Measurements from ENCODE around the gene CNTNAP2.

The CNTNAP2 gene

DNA sequence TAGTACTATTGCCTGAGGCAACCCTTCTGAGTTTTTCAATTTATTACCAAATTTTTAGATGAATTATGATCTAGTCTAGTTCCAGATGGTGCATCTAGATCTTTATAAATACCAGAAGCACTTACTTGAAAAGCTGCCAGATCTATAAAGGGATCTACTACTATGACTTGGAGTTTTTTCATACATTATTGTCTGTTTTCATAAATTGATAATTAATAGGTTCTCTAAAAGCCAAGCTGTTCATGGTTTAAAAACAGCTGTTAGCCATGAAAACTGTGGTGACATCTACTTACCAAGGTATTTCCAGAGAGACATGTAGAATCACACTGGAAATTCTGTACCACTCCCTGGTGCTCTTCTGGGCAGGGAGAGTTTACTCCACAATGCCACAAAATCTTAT lies 1687.4 kb downstream of the CNTNAP2 start (continued):
- TF ChIP-seq, protein P1, sequence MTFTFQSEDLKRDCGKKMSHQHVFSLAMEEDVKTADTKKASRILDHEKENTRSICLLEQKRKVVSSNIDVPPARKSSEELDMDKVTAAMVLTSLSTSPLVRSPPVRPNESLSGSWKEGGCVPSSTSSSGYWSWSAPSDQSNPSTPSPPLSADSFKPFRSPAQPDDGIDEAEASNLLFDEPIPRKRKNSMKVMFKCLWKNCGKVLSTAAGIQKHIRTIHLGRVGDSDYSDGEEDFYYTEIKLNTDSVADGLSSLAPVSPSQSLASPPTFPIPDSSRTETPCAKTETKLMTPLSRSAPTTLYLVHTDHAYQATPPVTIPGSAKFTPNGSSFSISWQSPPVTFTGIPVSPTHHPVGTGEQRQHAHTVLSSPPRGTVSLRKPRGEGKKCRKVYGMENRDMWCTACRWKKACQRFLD (tag by site-specific recombination; IDR thresholded peaks at IDR 0.05), result no peak
- TF ChIP-seq ZNF202 (tag by site-specific recombination; IDR thresholded peaks at IDR 0.05; ENCODE audit: borderline replicate concordance), result no peak
- no peak for TF ChIP-seq RBAK (tag by site-specific recombination; IDR thresholded peaks at IDR 0.05)
- no peak for TF ChIP-seq ZNF10 (tag by site-specific recombination; IDR thresholded peaks at IDR 0.05)
- no peak for TF ChIP-seq KLF10 (tag by site-specific recombination; IDR thresholded peaks at IDR 0.05)
- TF ChIP-seq KLF1 (tag by site-specific recombination; IDR thresholded peaks at IDR 0.05), result no peak
- TF ChIP-seq ZBTB8A (tag by site-specific recombination; IDR thresholded peaks at IDR 0.05), result no peak
- TF ChIP-seq PRDM1 (tag by site-specific recombination; IDR thresholded peaks at IDR 0.05), result no peak

DNA sequence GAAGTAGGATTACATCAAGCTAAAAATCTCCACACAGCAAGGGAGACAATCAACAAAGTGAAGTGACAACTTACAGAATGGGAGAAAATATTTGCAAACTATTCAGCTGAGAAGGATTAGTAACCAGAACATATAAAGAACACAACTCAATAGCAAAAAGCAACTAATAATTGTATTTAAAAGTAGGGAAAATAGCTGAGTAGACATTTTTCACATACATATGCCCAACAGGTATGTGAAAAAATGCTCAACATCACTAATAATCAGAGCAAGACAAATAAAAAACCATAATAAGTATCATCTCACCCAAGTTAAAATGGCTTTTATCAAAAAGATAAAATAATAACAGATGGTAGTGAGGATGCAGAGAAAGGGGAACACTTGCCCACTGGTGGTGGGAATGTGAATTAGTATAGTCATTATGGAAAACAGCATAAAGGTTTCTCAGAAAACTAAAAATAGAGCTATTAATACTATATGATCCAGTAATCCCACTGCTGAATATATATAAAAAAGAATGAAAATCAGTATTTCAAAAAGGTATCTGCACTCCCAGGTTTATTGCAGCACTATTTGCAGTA lies 1689.5 kb downstream of the CNTNAP2 start:
- TF ChIP-seq, protein P2, sequence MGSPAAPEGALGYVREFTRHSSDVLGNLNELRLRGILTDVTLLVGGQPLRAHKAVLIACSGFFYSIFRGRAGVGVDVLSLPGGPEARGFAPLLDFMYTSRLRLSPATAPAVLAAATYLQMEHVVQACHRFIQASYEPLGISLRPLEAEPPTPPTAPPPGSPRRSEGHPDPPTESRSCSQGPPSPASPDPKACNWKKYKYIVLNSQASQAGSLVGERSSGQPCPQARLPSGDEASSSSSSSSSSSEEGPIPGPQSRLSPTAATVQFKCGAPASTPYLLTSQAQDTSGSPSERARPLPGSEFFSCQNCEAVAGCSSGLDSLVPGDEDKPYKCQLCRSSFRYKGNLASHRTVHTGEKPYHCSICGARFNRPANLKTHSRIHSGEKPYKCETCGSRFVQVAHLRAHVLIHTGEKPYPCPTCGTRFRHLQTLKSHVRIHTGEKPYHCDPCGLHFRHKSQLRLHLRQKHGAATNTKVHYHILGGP (tag by site-specific recombination; IDR thresholded peaks at IDR 0.05), result no peak
- TF ChIP-seq, protein P3, sequence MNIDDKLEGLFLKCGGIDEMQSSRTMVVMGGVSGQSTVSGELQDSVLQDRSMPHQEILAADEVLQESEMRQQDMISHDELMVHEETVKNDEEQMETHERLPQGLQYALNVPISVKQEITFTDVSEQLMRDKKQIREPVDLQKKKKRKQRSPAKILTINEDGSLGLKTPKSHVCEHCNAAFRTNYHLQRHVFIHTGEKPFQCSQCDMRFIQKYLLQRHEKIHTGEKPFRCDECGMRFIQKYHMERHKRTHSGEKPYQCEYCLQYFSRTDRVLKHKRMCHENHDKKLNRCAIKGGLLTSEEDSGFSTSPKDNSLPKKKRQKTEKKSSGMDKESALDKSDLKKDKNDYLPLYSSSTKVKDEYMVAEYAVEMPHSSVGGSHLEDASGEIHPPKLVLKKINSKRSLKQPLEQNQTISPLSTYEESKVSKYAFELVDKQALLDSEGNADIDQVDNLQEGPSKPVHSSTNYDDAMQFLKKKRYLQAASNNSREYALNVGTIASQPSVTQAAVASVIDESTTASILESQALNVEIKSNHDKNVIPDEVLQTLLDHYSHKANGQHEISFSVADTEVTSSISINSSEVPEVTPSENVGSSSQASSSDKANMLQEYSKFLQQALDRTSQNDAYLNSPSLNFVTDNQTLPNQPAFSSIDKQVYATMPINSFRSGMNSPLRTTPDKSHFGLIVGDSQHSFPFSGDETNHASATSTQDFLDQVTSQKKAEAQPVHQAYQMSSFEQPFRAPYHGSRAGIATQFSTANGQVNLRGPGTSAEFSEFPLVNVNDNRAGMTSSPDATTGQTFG (tag by site-specific recombination; IDR thresholded peaks at IDR 0.05; ENCODE audit: borderline replicate concordance), result no peak
- TF ChIP-seq ZNF350 (tag by site-specific recombination; IDR thresholded peaks at IDR 0.05) (no peak), ZNF768 (tag by site-specific recombination; IDR thresholded peaks at IDR 0.05) (no peak), ZNF544 (tag by site-specific recombination; IDR thresholded peaks at IDR 0.05) (no peak)
- TF ChIP-seq, protein P4, sequence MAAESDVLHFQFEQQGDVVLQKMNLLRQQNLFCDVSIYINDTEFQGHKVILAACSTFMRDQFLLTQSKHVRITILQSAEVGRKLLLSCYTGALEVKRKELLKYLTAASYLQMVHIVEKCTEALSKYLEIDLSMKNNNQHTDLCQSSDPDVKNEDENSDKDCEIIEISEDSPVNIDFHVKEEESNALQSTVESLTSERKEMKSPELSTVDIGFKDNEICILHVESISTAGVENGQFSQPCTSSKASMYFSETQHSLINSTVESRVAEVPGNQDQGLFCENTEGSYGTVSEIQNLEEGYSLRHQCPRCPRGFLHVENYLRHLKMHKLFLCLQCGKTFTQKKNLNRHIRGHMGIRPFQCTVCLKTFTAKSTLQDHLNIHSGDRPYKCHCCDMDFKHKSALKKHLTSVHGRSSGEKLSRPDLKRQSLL (tag by site-specific recombination; IDR thresholded peaks at IDR 0.05), result no peak
- TF ChIP-seq, protein P5, sequence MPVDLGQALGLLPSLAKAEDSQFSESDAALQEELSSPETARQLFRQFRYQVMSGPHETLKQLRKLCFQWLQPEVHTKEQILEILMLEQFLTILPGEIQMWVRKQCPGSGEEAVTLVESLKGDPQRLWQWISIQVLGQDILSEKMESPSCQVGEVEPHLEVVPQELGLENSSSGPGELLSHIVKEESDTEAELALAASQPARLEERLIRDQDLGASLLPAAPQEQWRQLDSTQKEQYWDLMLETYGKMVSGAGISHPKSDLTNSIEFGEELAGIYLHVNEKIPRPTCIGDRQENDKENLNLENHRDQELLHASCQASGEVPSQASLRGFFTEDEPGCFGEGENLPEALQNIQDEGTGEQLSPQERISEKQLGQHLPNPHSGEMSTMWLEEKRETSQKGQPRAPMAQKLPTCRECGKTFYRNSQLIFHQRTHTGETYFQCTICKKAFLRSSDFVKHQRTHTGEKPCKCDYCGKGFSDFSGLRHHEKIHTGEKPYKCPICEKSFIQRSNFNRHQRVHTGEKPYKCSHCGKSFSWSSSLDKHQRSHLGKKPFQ (tag by site-specific recombination; IDR thresholded peaks at IDR 0.05), result no peak
- TF ChIP-seq, protein P6, sequence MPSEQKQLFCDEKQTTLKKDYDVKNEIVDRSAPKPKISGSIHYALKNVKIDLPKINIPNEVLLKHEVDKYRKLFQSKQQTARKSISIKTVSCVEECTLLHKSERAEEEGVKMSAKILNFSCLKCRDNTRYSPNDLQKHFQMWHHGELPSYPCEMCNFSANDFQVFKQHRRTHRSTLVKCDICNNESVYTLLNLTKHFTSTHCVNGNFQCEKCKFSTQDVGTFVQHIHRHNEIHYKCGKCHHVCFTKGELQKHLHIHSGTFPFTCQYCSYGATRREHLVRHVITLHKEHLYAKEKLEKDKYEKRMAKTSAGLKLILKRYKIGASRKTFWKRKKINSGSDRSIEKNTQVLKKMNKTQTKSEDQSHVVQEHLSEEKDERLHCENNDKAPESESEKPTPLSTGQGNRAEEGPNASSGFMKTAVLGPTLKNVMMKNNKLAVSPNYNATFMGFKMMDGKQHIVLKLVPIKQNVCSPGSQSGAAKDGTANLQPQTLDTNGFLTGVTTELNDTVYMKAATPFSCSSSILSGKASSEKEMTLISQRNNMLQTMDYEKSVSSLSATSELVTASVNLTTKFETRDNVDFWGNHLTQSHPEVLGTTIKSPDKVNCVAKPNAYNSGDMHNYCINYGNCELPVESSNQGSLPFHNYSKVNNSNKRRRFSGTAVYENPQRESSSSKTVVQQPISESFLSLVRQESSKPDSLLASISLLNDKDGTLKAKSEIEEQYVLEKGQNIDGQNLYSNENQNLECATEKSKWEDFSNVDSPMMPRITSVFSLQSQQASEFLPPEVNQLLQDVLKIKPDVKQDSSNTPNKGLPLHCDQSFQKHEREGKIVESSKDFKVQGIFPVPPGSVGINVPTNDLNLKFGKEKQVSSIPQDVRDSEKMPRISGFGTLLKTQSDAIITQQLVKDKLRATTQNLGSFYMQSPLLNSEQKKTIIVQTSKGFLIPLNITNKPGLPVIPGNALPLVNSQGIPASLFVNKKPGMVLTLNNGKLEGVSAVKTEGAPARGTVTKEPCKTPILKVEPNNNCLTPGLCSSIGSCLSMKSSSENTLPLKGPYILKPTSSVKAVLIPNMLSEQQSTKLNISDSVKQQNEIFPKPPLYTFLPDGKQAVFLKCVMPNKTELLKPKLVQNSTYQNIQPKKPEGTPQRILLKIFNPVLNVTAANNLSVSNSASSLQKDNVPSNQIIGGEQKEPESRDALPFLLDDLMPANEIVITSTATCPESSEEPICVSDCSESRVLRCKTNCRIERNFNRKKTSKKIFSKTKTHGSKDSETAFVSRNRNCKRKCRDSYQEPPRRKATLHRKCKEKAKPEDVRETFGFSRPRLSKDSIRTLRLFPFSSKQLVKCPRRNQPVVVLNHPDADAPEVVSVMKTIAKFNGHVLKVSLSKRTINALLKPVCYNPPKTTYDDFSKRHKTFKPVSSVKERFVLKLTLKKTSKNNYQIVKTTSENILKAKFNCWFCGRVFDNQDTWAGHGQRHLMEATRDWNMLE (tag by site-specific recombination; conservative IDR thresholded peaks at IDR 0.05; ENCODE audit: low read depth), result no peak
- H3K4me3 ChIP-seq (ENCODE audit: low read depth, low read length), result no peak overlapping the region
- H3K27ac ChIP-seq (ENCODE audit: extremely low read depth, low read depth, low read length), result no peak overlapping the region
- H3K36me3 ChIP-seq (ENCODE audit: control insufficient read depth in 2 of 2, insufficient read depth in 1 of 2, low read length in 2 of 2), result no peaks in the 10 kb centered on the region
- POLR2A ChIA-PET, result no interaction called here
- CTCF ChIA-PET, result interaction anchor here (0.6 kb wide), 1 partner anchor 1756 kb away, joined by 3 read pairs; no protein-coding TSS in a partner anchor
- no peaks in the 10 kb centered on the region for H3K9me3 ChIP-seq (ENCODE audit: control insufficient read depth, insufficient read depth, low read depth, low read length)
- H3K4me1 ChIP-seq (ENCODE audit: control insufficient read depth, insufficient read depth, low read length), result no peaks in the 10 kb centered on the region
